ENCODE measurements around the gene PTPRT. TPM values are rescaled to one million over a fixed set of nuclear protein-coding genes. Genes with fewer than 3 reads are reported as not detected.

The PTPRT gene
- total and polyA plus RNA-seq, 2 donors (not counting 1 experiment from before 2014, with no cell fraction given) = not detected

DNA sequence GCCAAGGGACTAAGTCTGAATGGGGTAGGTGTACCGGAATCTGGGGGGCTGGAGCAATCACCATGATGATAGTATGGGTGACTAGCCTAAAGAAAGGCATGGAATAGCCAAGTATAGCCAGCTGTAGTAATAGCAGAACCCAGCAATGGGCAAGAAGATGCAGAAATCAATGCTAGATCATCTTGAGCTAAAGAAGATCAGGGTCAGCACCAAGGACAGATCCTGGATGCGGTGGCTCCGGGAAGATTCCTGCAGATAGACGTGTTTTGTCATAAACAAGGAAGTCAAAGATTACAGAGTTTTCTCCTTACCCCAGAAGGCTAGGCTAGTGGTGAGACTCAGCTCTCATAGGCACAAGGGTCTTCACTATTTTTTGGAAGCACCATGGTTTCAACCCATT lies 1009.9 kb downstream of the PTPRT start:
- H3K27ac ChIP-seq (ENCODE audit: insufficient read depth, low read length) = no peak overlapping the region
- H3K27me3 ChIP-seq (ENCODE audit: control insufficient read depth, insufficient read depth, low read length) = no peaks in the 10 kb centered on the region
- DNase-seq (ENCODE audit: low read depth in 2 of 2) = no peak
- TF ChIP-seq CTCF (conservative IDR thresholded peaks at IDR 0.05 in 1 of 2, IDR thresholded peaks at IDR 0.05 in 1 of 2; ENCODE audit: low read depth in 1 of 2, low read length in 2 of 2) (no peak), EZH2 (IDR thresholded peaks at IDR 0.05; ENCODE audit: low read length, missing control alignments) (no peak)
- H4K20me1 ChIP-seq (ENCODE audit: control insufficient read depth, extremely low read depth, insufficient read depth, low read length) = no peaks in the 10 kb centered on the region
- H3K4me1 ChIP-seq (ENCODE audit: control insufficient read depth, extremely low read depth, insufficient read depth, low read length) = no peaks in the 10 kb centered on the region
- H3K9ac ChIP-seq (ENCODE audit: insufficient read depth, low read length) = no peak overlapping the region
- H3K36me3 ChIP-seq (ENCODE audit: control insufficient read depth, insufficient read depth, low read length) = no peaks in the 10 kb centered on the region
- no peaks in the 10 kb centered on the region for H3K79me2 ChIP-seq (ENCODE audit: control insufficient read depth, insufficient read depth, low read length)
- H3K9me3 ChIP-seq (ENCODE audit: control insufficient read depth, insufficient read depth, low read depth, low read length) = no peaks in the 10 kb centered on the region
- no peak overlapping the region for H2AFZ ChIP-seq (ENCODE audit: low read length)
- no peak overlapping the region for H3K4me3 ChIP-seq (replicated peaks in 1 of 4; ENCODE audit: control extremely low read depth in 1 of 4, insufficient read depth in 1 of 4, low read depth in 3 of 4, low read length in 4 of 4)
- H3K4me2 ChIP-seq (ENCODE audit: extremely low read depth, insufficient read depth, low read length) = no peak overlapping the region

- no peaks in the 10 kb centered on the region for H3K4me1 ChIP-seq (ENCODE audit: control insufficient read depth, extremely low read depth, insufficient read depth, low read length)
- no peak overlapping the region for H3K4me3 ChIP-seq (replicated peaks in 1 of 4; ENCODE audit: control extremely low read depth in 1 of 4, insufficient read depth in 1 of 4, low read depth in 3 of 4, low read length in 4 of 4)
- no peaks in the 10 kb centered on the region for H3K36me3 ChIP-seq (ENCODE audit: control insufficient read depth, insufficient read depth, low read length)
- H3K27me3 ChIP-seq (ENCODE audit: control insufficient read depth, insufficient read depth, low read length) = no peaks in the 10 kb centered on the region
- TF ChIP-seq EZH2 (IDR thresholded peaks at IDR 0.05; ENCODE audit: low read length, missing control alignments) = no peak
- TF ChIP-seq CTCF (conservative IDR thresholded peaks at IDR 0.05 in 1 of 2, IDR thresholded peaks at IDR 0.05 in 1 of 2; ENCODE audit: low read depth in 1 of 2, low read length in 2 of 2) = no peak
- H4K20me1 ChIP-seq (ENCODE audit: control insufficient read depth, extremely low read depth, insufficient read depth, low read length) = no peaks in the 10 kb centered on the region
- H3K79me2 ChIP-seq (ENCODE audit: control insufficient read depth, insufficient read depth, low read length) = no peaks in the 10 kb centered on the region
- H3K4me2 ChIP-seq (ENCODE audit: extremely low read depth, insufficient read depth, low read length) = no peak overlapping the region
- no peak overlapping the region for H2AFZ ChIP-seq (ENCODE audit: low read length)
- H3K9me3 ChIP-seq (ENCODE audit: control insufficient read depth, insufficient read depth, low read depth, low read length) = no peaks in the 10 kb centered on the region
- DNase-seq (ENCODE audit: low read depth in 2 of 2) = no peak
- no peak overlapping the region for H3K27ac ChIP-seq (ENCODE audit: insufficient read depth, low read length)
- no peak overlapping the region for H3K9ac ChIP-seq (ENCODE audit: insufficient read depth, low read length)
Measured at GRCh38 chr20:42173440-42173839, 1016.3 kb downstream of the PTPRT start.

- DNase-seq (ENCODE audit: low read depth in 2 of 2) = no peak
- H2AFZ ChIP-seq (ENCODE audit: low read length) = no peak overlapping the region
- no peaks in the 10 kb centered on the region for H3K27me3 ChIP-seq (ENCODE audit: control insufficient read depth, insufficient read depth, low read length)
- no peaks in the 10 kb centered on the region for H4K20me1 ChIP-seq (ENCODE audit: control insufficient read depth, extremely low read depth, insufficient read depth, low read length)
- no peaks in the 10 kb centered on the region for H3K9me3 ChIP-seq (ENCODE audit: control insufficient read depth, insufficient read depth, low read depth, low read length)
- no peak overlapping the region for H3K4me2 ChIP-seq (ENCODE audit: extremely low read depth, insufficient read depth, low read length)
- no peaks in the 10 kb centered on the region for H3K4me1 ChIP-seq (ENCODE audit: control insufficient read depth, extremely low read depth, insufficient read depth, low read length)
- no peak overlapping the region for H3K4me3 ChIP-seq (replicated peaks in 1 of 4; ENCODE audit: control extremely low read depth in 1 of 4, insufficient read depth in 1 of 4, low read depth in 3 of 4, low read length in 4 of 4)
- H3K27ac ChIP-seq (ENCODE audit: insufficient read depth, low read length) = no peak overlapping the region
- no peak for TF ChIP-seq EZH2 (IDR thresholded peaks at IDR 0.05; ENCODE audit: low read length, missing control alignments)
- no peak for TF ChIP-seq CTCF (conservative IDR thresholded peaks at IDR 0.05 in 1 of 2, IDR thresholded peaks at IDR 0.05 in 1 of 2; ENCODE audit: low read depth in 1 of 2, low read length in 2 of 2)
- H3K9ac ChIP-seq (ENCODE audit: insufficient read depth, low read length) = no peak overlapping the region
- H3K79me2 ChIP-seq (ENCODE audit: control insufficient read depth, insufficient read depth, low read length) = no peaks in the 10 kb centered on the region
- H3K36me3 ChIP-seq (ENCODE audit: control insufficient read depth, insufficient read depth, low read length) = no peaks in the 10 kb centered on the region
Measured at GRCh38 chr20:42164121-42164890, 1025.4 kb downstream of the PTPRT start.
